Large intestine (tissue), 3 donors: Measurements from ENCODE around the gene GMDS. TPM values are rescaled to one million over a fixed set of nuclear protein-coding genes. Genes with fewer than 3 reads are reported as not detected.
A peak's percentile ranks its signal among the peaks of the same experiment; 100 is the strongest.

Experiments
- DNase-seq, 2 donors: peaks; one replicate each; pipeline versions ENCODE4 v3.0.0 to v3.0.0-alpha.2; 2013
- H3K27ac ChIP-seq: one replicate; pipeline ENCODE4 v1.5.1; 2013; ENCODE audit warnings: low read length
- H3K27me3 ChIP-seq: 2 replicates; pipeline ENCODE4 v1.6.1; 2013; ENCODE audit warnings: low read length; ENCODE audit not compliant: control insufficient read depth, insufficient read depth
- H3K36me3 ChIP-seq: 2 replicates; pipeline ENCODE4 v1.6.1; 2013; ENCODE audit warnings: low read length; ENCODE audit not compliant: control insufficient read depth, insufficient read depth
- H3K4me1 ChIP-seq: one replicate; pipeline ENCODE4 v1.6.1; 2013; ENCODE audit warnings: low read length; ENCODE audit not compliant: control insufficient read depth, insufficient read depth
- H3K4me3 ChIP-seq: one replicate; pipeline ENCODE4 v1.5.1; 2013; ENCODE audit warnings: low read length
- H3K9me3 ChIP-seq: one replicate; pipeline ENCODE4 v1.6.1; 2013; ENCODE audit warnings: mild to moderate bottlenecking, low read depth, low read length, moderate library complexity; ENCODE audit not compliant: control insufficient read depth
- WGBS: methylation state at CpG from one replicate; pipeline ENCODE4 v1.1.5; 2013; ENCODE audit warnings: low lambda C conversion rate; ENCODE audit not compliant: insufficient coverage; 5-methylcytosine and 5-hydroxymethylcytosine counted together
- polyA plus RNA-seq: library from polyadenylated mRNA; unstranded; fragments of 120-200 nt; gene quantifications from one replicate; pipeline ENCODE4 v1.2.1, GENCODE V29; 2013

Gene GMDS
- polyA plus RNA-seq, 1 donor: 58.9 TPM

- H3K4me1 ChIP-seq: no peaks in the 10 kb centered on the region
- H3K9me3 ChIP-seq: no peaks in the 10 kb centered on the region
- WGBS: 100% methylated on average over 1 of the region's 31 CpGs
- H3K27me3 ChIP-seq: no peaks in the 10 kb centered on the region
- no peaks in the 10 kb centered on the region for H3K36me3 ChIP-seq
- no peak overlapping the region for H3K27ac ChIP-seq
- H3K4me3 ChIP-seq: no peak overlapping the region
- DNase-seq: no peak
Measured at GRCh38 chr6:1581120-1581991, 664.0 kb downstream of the GMDS start.

GRCh38 chr6:1580585-1580984 is 664.8 kb downstream of the GMDS start:
- no peak overlapping the region for H3K27ac ChIP-seq
- no peak for DNase-seq
- H3K4me3 ChIP-seq: no peak overlapping the region
- no peaks in the 10 kb centered on the region for H3K9me3 ChIP-seq
- WGBS: no CpG with 5 or more reads among the region's 9 CpGs
- no peaks in the 10 kb centered on the region for H3K27me3 ChIP-seq
- no peaks in the 10 kb centered on the region for H3K4me1 ChIP-seq
- no peaks in the 10 kb centered on the region for H3K36me3 ChIP-seq

- DNase-seq: no peak
- Histone ChIP-seq H3K4me1 (no peaks in the 10 kb centered on the region), H3K27ac (no peak overlapping the region), H3K36me3 (no peaks in the 10 kb centered on the region), H3K4me3 (no peak overlapping the region), H3K27me3 (no peaks in the 10 kb centered on the region), H3K9me3 (no peaks in the 10 kb centered on the region)
- no CpG with 5 or more reads among the region's 6 CpGs for WGBS
Measured at GRCh38 chr6:1580109-1580508, 665.3 kb downstream of the GMDS start.

- no peaks in the 10 kb centered on the region for H3K9me3 ChIP-seq
- H3K4me1 ChIP-seq: no peaks in the 10 kb centered on the region
- no peaks in the 10 kb centered on the region for H3K27me3 ChIP-seq
- H3K4me3 ChIP-seq: no peak overlapping the region
- DNase-seq: no peak
- H3K27ac ChIP-seq: no peak overlapping the region
- no peaks in the 10 kb centered on the region for H3K36me3 ChIP-seq
- WGBS: no CpG with 5 or more reads among the region's 5 CpGs
Measured at GRCh38 chr6:1579096-1579495, 666.3 kb downstream of the GMDS start.

- no peak overlapping the region for H3K27ac ChIP-seq
- no peaks in the 10 kb centered on the region for H3K4me1 ChIP-seq
- no peak overlapping the region for H3K4me3 ChIP-seq
- H3K36me3 ChIP-seq: no peaks in the 10 kb centered on the region
- no peaks in the 10 kb centered on the region for H3K9me3 ChIP-seq
- no peak for DNase-seq
- WGBS: 90% methylated on average over 6 of the region's 19 CpGs
- H3K27me3 ChIP-seq: no peaks in the 10 kb centered on the region
Measured at GRCh38 chr6:1577896-1578745, 667.3 kb downstream of the GMDS start.

- DNase-seq: no peak
- no peak overlapping the region for H3K4me3 ChIP-seq
- WGBS: no CpG with 5 or more reads among the region's 11 CpGs
Measured at GRCh38 chr6:1577146-1577680, 668.2 kb downstream of the GMDS start.

GRCh38 chr6:1576711-1577110 is 668.7 kb downstream of the GMDS start:
- no peaks in the 10 kb centered on the region for H3K27me3 ChIP-seq
- H3K4me1 ChIP-seq: no peaks in the 10 kb centered on the region
- H3K9me3 ChIP-seq: no peaks in the 10 kb centered on the region
- no peaks in the 10 kb centered on the region for H3K36me3 ChIP-seq
- DNase-seq: no peak
- no CpG with 5 or more reads among the region's 11 CpGs for WGBS
- no peak overlapping the region for H3K27ac ChIP-seq
- H3K4me3 ChIP-seq: no peak overlapping the region

More at GRCh38 chr6:1577146-1577680, 668.2 kb downstream of the GMDS start:
- Histone ChIP-seq H3K9me3 (no peaks in the 10 kb centered on the region), H3K36me3 (no peaks in the 10 kb centered on the region), H3K27me3 (no peaks in the 10 kb centered on the region), H3K27ac (no peak overlapping the region), H3K4me1 (no peaks in the 10 kb centered on the region)

- no peak overlapping the region for H3K4me3 ChIP-seq
- no peak overlapping the region for H3K27ac ChIP-seq
- WGBS: no CpG with 5 or more reads among the region's 9 CpGs
Measured at GRCh38 chr6:1576166-1576565, 669.2 kb downstream of the GMDS start.

GRCh38 chr6:1575210-1576041 is 670.0 kb downstream of the GMDS start:
- Histone ChIP-seq H3K9me3 (peaks cover 2% of the 10 kb centered on the region), H3K4me3 (no peak overlapping the region), H3K4me1 (no peaks in the 10 kb centered on the region), H3K27ac (no peak overlapping the region), H3K27me3 (no peaks in the 10 kb centered on the region), H3K36me3 (no peaks in the 10 kb centered on the region)
- WGBS: no CpG with 5 or more reads among the region's 16 CpGs
- DNase-seq: peak in 1 of 2 donors; percentile 23

More at GRCh38 chr6:1576166-1576565, 669.2 kb downstream of the GMDS start:
- Histone ChIP-seq H3K4me1 (no peaks in the 10 kb centered on the region), H3K9me3 (peaks cover under 1% of the 10 kb centered on the region), H3K27me3 (no peaks in the 10 kb centered on the region), H3K36me3 (no peaks in the 10 kb centered on the region)
- DNase-seq: no peak

- Histone ChIP-seq H3K27me3 (no peaks in the 10 kb centered on the region), H3K27ac (no peak overlapping the region), H3K4me3 (no peak overlapping the region), H3K36me3 (no peaks in the 10 kb centered on the region), H3K4me1 (no peaks in the 10 kb centered on the region), H3K9me3 (peaks cover 2% of the 10 kb centered on the region)
- 80% methylated on average over 2 of the region's 6 CpGs for WGBS
- no peak for DNase-seq
Measured at GRCh38 chr6:1574890-1575209, 670.6 kb downstream of the GMDS start.
